Right lobe of liver (tissue), 4 donors: ENCODE measurements around the gene DCC.

Experiments
- CTCF ChIP-seq, 4 donors: fragments of 200-600 bp in 3 of 4; fragments of 450-650 bp in 1 of 4; IDR thresholded peaks; one replicate each; pipeline versions ENCODE4 v1.5.1 to v1.8.0; 2016 to 2022; ENCODE audit warnings: antibody characterized with exemption in 4 of 4, mild to moderate bottlenecking in 2 of 4
- POLR2A ChIP-seq: fragments of 450-650 bp; IDR thresholded peaks from one replicate; pipeline ENCODE4 v1.6.1; 2017; ENCODE audit warnings: antibody characterized with exemption, mild to moderate bottlenecking
- donor health status: DM: no; HTN: no; CAD: no.
- donor health status: DM: no; HTN: no; CAD: no.
- donor health status: DM: no; HTN: yes; CAD: no.

DNA sequence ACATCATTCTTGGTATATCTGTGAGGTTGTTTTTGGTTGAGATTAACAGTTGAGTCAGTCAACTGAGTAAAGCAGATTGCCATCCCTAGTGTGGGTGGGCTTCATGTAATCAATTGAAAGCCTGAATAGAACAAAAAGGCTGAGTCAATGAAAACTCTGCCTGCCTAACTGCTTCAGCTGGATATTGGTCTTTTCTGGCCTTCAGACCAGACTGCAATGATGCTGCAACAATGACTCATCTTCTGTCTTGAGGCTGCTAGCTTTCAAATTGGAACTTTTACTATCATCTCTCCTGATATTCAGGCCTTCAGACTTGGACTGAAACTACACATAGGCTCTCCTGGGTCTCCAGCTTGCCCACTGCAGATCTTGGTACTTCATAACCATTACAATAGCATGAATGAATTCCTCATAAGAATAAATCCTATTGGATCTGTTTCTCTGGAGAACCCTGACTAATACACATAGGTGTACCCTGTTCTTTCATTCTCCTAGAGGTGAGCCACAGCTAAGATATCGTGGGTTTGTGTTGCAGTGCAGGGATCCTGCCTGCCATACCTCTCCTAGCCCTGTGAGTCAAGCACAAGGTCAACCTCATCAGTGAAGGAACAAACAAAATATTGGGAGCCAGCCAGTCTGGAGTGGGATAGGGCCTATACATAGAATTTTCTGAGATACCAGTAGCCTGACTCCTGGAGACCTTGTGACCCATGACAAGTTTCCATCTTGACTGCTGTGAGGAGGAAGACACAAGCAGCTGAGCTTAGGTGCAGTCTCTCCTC, 473.8 kb downstream of the DCC start:
- no peak for TF ChIP-seq POLR2A
- no peak for TF ChIP-seq CTCF (IDR thresholded peaks at IDR 0.05)
